Fibroblast of villous mesenchyme (primary cell): Measurements from ENCODE around the gene LHX2. TPM values are rescaled to one million over a fixed set of nuclear protein-coding genes. Genes with fewer than 3 reads are reported as not detected.
"Not testable (repeated sequence)": the region's sequence is repeated elsewhere in the genome, so short reads cannot be mapped to it uniquely, and the experiment has no call there.

Source experiments
- DNase-seq: peaks from one replicate; pipeline ENCODE4 v3.0.0-alpha.2; 2010; ENCODE audit warnings: low read depth
- H3K4me3 ChIP-seq: 2 replicates; pipeline ENCODE4 v1.5.1; 2011; ENCODE audit warnings: low read depth, mild to moderate bottlenecking, low read length
- total RNA-seq: library from RNA; depleted of rRNA; stranded (reverse); fragments of >200 nt; gene quantifications from 2 replicates; pipeline ENCODE4 v1.2.3, GENCODE V29; 2012
- TF ChIP-seq, protein P1 (sequence below): IDR thresholded peaks from 2 replicates; pipeline ENCODE4 v1.5.1; 2012; ENCODE audit warnings: low read depth, mild to moderate bottlenecking, low read length; ENCODE audit not compliant: insufficient read depth

LHX2 gene
- total RNA-seq, 1 donor: not detected

- H3K4me3 ChIP-seq: no peak overlapping the region
- DNase-seq: no peak
- TF ChIP-seq, protein P1, sequence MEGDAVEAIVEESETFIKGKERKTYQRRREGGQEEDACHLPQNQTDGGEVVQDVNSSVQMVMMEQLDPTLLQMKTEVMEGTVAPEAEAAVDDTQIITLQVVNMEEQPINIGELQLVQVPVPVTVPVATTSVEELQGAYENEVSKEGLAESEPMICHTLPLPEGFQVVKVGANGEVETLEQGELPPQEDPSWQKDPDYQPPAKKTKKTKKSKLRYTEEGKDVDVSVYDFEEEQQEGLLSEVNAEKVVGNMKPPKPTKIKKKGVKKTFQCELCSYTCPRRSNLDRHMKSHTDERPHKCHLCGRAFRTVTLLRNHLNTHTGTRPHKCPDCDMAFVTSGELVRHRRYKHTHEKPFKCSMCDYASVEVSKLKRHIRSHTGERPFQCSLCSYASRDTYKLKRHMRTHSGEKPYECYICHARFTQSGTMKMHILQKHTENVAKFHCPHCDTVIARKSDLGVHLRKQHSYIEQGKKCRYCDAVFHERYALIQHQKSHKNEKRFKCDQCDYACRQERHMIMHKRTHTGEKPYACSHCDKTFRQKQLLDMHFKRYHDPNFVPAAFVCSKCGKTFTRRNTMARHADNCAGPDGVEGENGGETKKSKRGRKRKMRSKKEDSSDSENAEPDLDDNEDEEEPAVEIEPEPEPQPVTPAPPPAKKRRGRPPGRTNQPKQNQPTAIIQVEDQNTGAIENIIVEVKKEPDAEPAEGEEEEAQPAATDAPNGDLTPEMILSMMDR: no peak
Observed at GRCh38 chr9:123974471-123974870, 37.1 kb upstream of the LHX2 start.

DNA sequence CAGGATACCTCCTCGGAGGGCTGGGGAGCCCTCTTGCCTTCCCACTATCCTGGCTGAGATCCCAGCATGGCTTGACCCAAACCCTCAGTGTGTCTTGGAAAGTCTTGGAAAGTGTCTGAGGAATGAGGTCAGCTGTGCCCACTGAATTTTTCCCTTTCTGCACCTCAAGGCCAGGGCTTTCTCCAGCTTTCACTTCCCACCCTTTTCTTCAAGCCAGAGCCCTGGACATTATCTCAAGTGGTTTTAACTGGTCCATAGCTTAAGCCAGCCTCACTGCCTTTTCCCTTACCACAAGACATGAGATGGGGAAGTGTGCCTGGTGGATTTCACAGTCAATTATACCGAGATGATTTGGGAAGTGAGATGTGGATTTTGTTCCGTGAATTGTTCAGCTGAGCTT lies 35.7 kb upstream of the LHX2 start:
- TF ChIP-seq, protein P1: no peak
- DNase-seq: peak; percentile 7
- no peak overlapping the region for H3K4me3 ChIP-seq

- H3K4me3 ChIP-seq, DNase-seq: not testable (repeated sequence)
Observed at GRCh38 chr9:123976579-123976978, 35.0 kb upstream of the LHX2 start.

- no peak for DNase-seq
- H3K4me3 ChIP-seq: no peak overlapping the region
- TF ChIP-seq, protein P1: no peak
Observed at GRCh38 chr9:123978981-123979380, 32.6 kb upstream of the LHX2 start.

GRCh38 chr9:123982535-123982934 lies 29.0 kb upstream of the LHX2 start:
- TF ChIP-seq, protein P1: no peak

GRCh38 chr9:123983047-123983446 lies 28.5 kb upstream of the LHX2 start:
- TF ChIP-seq, protein P1: no peak
- no peak overlapping the region for H3K4me3 ChIP-seq
- no peak for DNase-seq

More at GRCh38 chr9:123982535-123982934, 29.0 kb upstream of the LHX2 start:
- no peak overlapping the region for H3K4me3 ChIP-seq
- DNase-seq: no peak

GRCh38 chr9:123984802-123985201 lies 26.8 kb upstream of the LHX2 start:
- H3K4me3 ChIP-seq: no peak overlapping the region
- TF ChIP-seq, protein P1: no peak
- DNase-seq: no peak
